ENCODE measurements around the gene DEAF1.

DEAF1 gene

GRCh38 chr11:612201-612960 is 82.6 kb downstream of the DEAF1 start:
- DNase-seq (ENCODE audit: low read depth in 2 of 2) = no peak

- DNase-seq (ENCODE audit: low read depth in 2 of 2) = no peak
Measured at GRCh38 chr11:611001-611996, 83.7 kb downstream of the DEAF1 start.

- DNase-seq (ENCODE audit: low read depth in 2 of 2) = no peak
Measured at GRCh38 chr11:610146-610801, 84.7 kb downstream of the DEAF1 start.

- DNase-seq (ENCODE audit: low read depth in 2 of 2) = no peak
Measured at GRCh38 chr11:609341-609811, 85.6 kb downstream of the DEAF1 start.

GRCh38 chr11:608791-609251 is 86.2 kb downstream of the DEAF1 start:
- no peak for DNase-seq (ENCODE audit: low read depth in 2 of 2)

GRCh38 chr11:607971-608659 is 86.9 kb downstream of the DEAF1 start:
- no peak for DNase-seq (ENCODE audit: low read depth in 2 of 2)

- DNase-seq (ENCODE audit: low read depth in 2 of 2) = no peak
Measured at GRCh38 chr11:607020-607780, 87.8 kb downstream of the DEAF1 start.

GRCh38 chr11:606245-606644 is 88.8 kb downstream of the DEAF1 start:
- DNase-seq (ENCODE audit: low read depth in 2 of 2) = no peak

- no peak for DNase-seq (ENCODE audit: low read depth in 2 of 2)
Measured at GRCh38 chr11:605286-606129, 89.5 kb downstream of the DEAF1 start.

GRCh38 chr11:603154-603553 is 91.9 kb downstream of the DEAF1 start:
- no peak for DNase-seq (ENCODE audit: low read depth in 2 of 2)

- no peak for DNase-seq (ENCODE audit: low read depth in 2 of 2)
Measured at GRCh38 chr11:601573-602245, 93.3 kb downstream of the DEAF1 start.

- DNase-seq (ENCODE audit: low read depth in 2 of 2) = no peak
Measured at GRCh38 chr11:598005-598680, 96.9 kb downstream of the DEAF1 start.

GRCh38 chr11:597166-597725 is 97.8 kb downstream of the DEAF1 start:
- DNase-seq (ENCODE audit: low read depth in 2 of 2) = no peak

GRCh38 chr11:596374-596773 is 98.6 kb downstream of the DEAF1 start:
- DNase-seq (ENCODE audit: low read depth in 2 of 2) = no peak

- DNase-seq (ENCODE audit: low read depth in 2 of 2) = no peak
Measured at GRCh38 chr11:595400-595799, 99.6 kb downstream of the DEAF1 start.
